Mesendoderm (in vitro differentiated cells): ENCODE measurements around the gene COL28A1.

ENCODE experiments used
- DNase-seq: peaks from one replicate; pipeline ENCODE4 v3.0.0; 2013
- H2AK5ac ChIP-seq: 2 replicates; pipeline ENCODE4 v1.6.1; 2013; ENCODE audit warnings: low read length, inconsistent platforms
- H2BK120ac ChIP-seq: 2 replicates; pipeline ENCODE4 v1.6.1; 2013; ENCODE audit warnings: low read depth, mild to moderate bottlenecking, low read length, moderate library complexity, mixed read lengths
- H2BK15ac ChIP-seq: replicated peaks from 2 replicates; pipeline ENCODE4 v1.6.1; 2013; ENCODE audit warnings: low read depth, mild to moderate bottlenecking, moderate library complexity
- H2BK5ac ChIP-seq: 2 replicates; pipeline ENCODE4 v1.6.1; 2013; ENCODE audit warnings: low read length, inconsistent platforms
- H3K18ac ChIP-seq: 2 replicates; pipeline ENCODE4 v1.6.1; 2013; ENCODE audit warnings: mild to moderate bottlenecking, low read length, mixed read lengths
- H3K23ac ChIP-seq: one replicate; pipeline ENCODE4 v1.6.1; 2013; ENCODE audit warnings: low read length
- H3K27ac ChIP-seq: 2 replicates; pipeline ENCODE4 v1.5.1; 2013; ENCODE audit warnings: low read depth, mild to moderate bottlenecking, inconsistent platforms, low read length, moderate library complexity
- H3K27me3 ChIP-seq: 2 replicates; pipeline ENCODE4 v1.6.1; 2013; ENCODE audit warnings: low read length, control low read depth, mild to moderate bottlenecking, inconsistent platforms; ENCODE audit not compliant: insufficient read depth, poor library complexity
- H3K36me3 ChIP-seq: 2 replicates; pipeline ENCODE4 v1.6.1; 2013; ENCODE audit warnings: low read length, inconsistent platforms; ENCODE audit not compliant: control insufficient read depth, insufficient read depth
- H3K4ac ChIP-seq: one replicate; pipeline ENCODE4 v1.6.1; 2013; ENCODE audit warnings: low read depth, mild to moderate bottlenecking, low read length, moderate library complexity
- H3K4me1 ChIP-seq: 2 replicates; pipeline ENCODE4 v1.6.1; 2013; ENCODE audit warnings: low read depth, low read length, inconsistent platforms; ENCODE audit not compliant: control insufficient read depth
- H3K4me2 ChIP-seq: 2 replicates; pipeline ENCODE4 v1.6.1; 2013; ENCODE audit warnings: low read length
- H3K4me3 ChIP-seq: 2 replicates; pipeline ENCODE4 v1.5.1; 2013; ENCODE audit warnings: mild to moderate bottlenecking, low read length
- H3K56ac ChIP-seq: one replicate; pipeline ENCODE4 v1.6.1; 2013; ENCODE audit warnings: low read length
- H3K79me1 ChIP-seq: 2 replicates; pipeline ENCODE4 v1.6.1; 2013; ENCODE audit warnings: low read length, inconsistent platforms
- H3K79me2 ChIP-seq: 2 replicates; pipeline ENCODE4 v1.6.1; 2013; ENCODE audit warnings: mild to moderate bottlenecking, low read length; ENCODE audit not compliant: control insufficient read depth, insufficient read depth
- H3K9ac ChIP-seq: 2 replicates; pipeline ENCODE4 v1.6.1; 2013; ENCODE audit warnings: low read length, inconsistent platforms
- H4K5ac ChIP-seq: one replicate; pipeline ENCODE4 v1.6.1; 2013; ENCODE audit warnings: low read length
- H4K8ac ChIP-seq: one replicate; pipeline ENCODE4 v1.6.1; 2013; ENCODE audit warnings: low read depth, mild to moderate bottlenecking, control low read depth, low read length, moderate library complexity
- WGBS: extraction: QIAGEN DNeasy Blood & Tissue Kit; methylation state at CpG from one replicate; pipeline ENCODE4 v1.1.7; 2013; ENCODE audit warnings: low lambda C conversion rate, missing lambda C conversion rate; ENCODE audit not compliant: insufficient coverage; ENCODE audit errors: extremely low coverage; 5-methylcytosine and 5-hydroxymethylcytosine counted together

COL28A1 gene

GRCh38 chr7:7533831-7534430 is 1.7 kb downstream of the COL28A1 start:
- Histone ChIP-seq H3K27me3 (no peaks in the 10 kb centered on the region), H3K36me3 (no peaks in the 10 kb centered on the region), H3K4ac (no peak overlapping the region), H3K9ac (no peak overlapping the region), H3K4me3 (no peak overlapping the region), H4K8ac (no peak overlapping the region), H3K56ac (no peak overlapping the region), H2BK5ac (no peak overlapping the region), H2BK15ac (no peak overlapping the region), H3K18ac (no peak overlapping the region), H4K5ac (no peak overlapping the region), H3K79me1 (no peaks in the 10 kb centered on the region), H3K79me2 (no peaks in the 10 kb centered on the region), H3K4me2 (no peak overlapping the region), H2AK5ac (no peak overlapping the region), H3K4me1 (no peaks in the 10 kb centered on the region), H2BK120ac (no peak overlapping the region), H3K23ac (no peak overlapping the region), H3K27ac (no peak overlapping the region)
- no CpG with 5 or more reads among the region's 3 CpGs for WGBS
- DNase-seq, result no peak

GRCh38 chr7:7529328-7529727 is 6.3 kb downstream of the COL28A1 start:
- Histone ChIP-seq H3K4me3 (no peak overlapping the region), H2BK120ac (no peak overlapping the region), H3K56ac (no peak overlapping the region), H4K8ac (no peak overlapping the region), H2AK5ac (no peak overlapping the region), H3K27me3 (no peaks in the 10 kb centered on the region), H3K4me1 (no peaks in the 10 kb centered on the region), H3K9ac (no peak overlapping the region), H3K79me1 (no peaks in the 10 kb centered on the region), H4K5ac (no peak overlapping the region), H2BK5ac (no peak overlapping the region), H3K27ac (no peak overlapping the region), H3K23ac (no peak overlapping the region), H3K4me2 (no peak overlapping the region), H3K4ac (no peak overlapping the region), H3K79me2 (no peaks in the 10 kb centered on the region), H3K18ac (no peak overlapping the region), H3K36me3 (no peaks in the 10 kb centered on the region), H2BK15ac (no peak overlapping the region)
- no peak for DNase-seq
- no CpG with 5 or more reads among the region's 4 CpGs for WGBS

- no peaks in the 10 kb centered on the region for H3K36me3 ChIP-seq
- no peak overlapping the region for H4K8ac ChIP-seq
- no peak overlapping the region for H3K27ac ChIP-seq
- H2BK5ac ChIP-seq, result no peak overlapping the region
- no CpG with 5 or more reads among the region's 3 CpGs for WGBS
- H2AK5ac ChIP-seq, result no peak overlapping the region
- no peak for DNase-seq
- no peaks in the 10 kb centered on the region for H3K79me1 ChIP-seq
- no peak overlapping the region for H3K4me2 ChIP-seq
- no peak overlapping the region for H3K23ac ChIP-seq
- no peak overlapping the region for H3K4me3 ChIP-seq
- H3K4me1 ChIP-seq, result no peaks in the 10 kb centered on the region
- no peak overlapping the region for H2BK120ac ChIP-seq
- no peak overlapping the region for H4K5ac ChIP-seq
- H3K4ac ChIP-seq, result no peak overlapping the region
- H2BK15ac ChIP-seq, result no peak overlapping the region
- H3K18ac ChIP-seq, result no peak overlapping the region
- no peaks in the 10 kb centered on the region for H3K27me3 ChIP-seq
- no peak overlapping the region for H3K56ac ChIP-seq
- H3K9ac ChIP-seq, result no peak overlapping the region
- no peaks in the 10 kb centered on the region for H3K79me2 ChIP-seq
These were observed 8.6 kb downstream of the COL28A1 start for GRCh38 chr7:7527047-7527446.

- H4K8ac ChIP-seq, result no peak overlapping the region
- no peaks in the 10 kb centered on the region for H3K79me1 ChIP-seq
- H3K36me3 ChIP-seq, result no peaks in the 10 kb centered on the region
- no peak overlapping the region for H2BK120ac ChIP-seq
- no peak for DNase-seq
- no CpG with 5 or more reads among the region's 2 CpGs for WGBS
- no peaks in the 10 kb centered on the region for H3K27me3 ChIP-seq
- no peak overlapping the region for H2BK15ac ChIP-seq
- H3K23ac ChIP-seq, result no peak overlapping the region
- H3K56ac ChIP-seq, result no peak overlapping the region
- H3K18ac ChIP-seq, result no peak overlapping the region
- no peaks in the 10 kb centered on the region for H3K4me1 ChIP-seq
- H3K4me3 ChIP-seq, result no peak overlapping the region
- no peaks in the 10 kb centered on the region for H3K79me2 ChIP-seq
- no peak overlapping the region for H4K5ac ChIP-seq
- H2BK5ac ChIP-seq, result no peak overlapping the region
- no peak overlapping the region for H3K4me2 ChIP-seq
- H3K4ac ChIP-seq, result no peak overlapping the region
- H3K27ac ChIP-seq, result no peak overlapping the region
- H3K9ac ChIP-seq, result no peak overlapping the region
- no peak overlapping the region for H2AK5ac ChIP-seq
These were observed 9.7 kb downstream of the COL28A1 start for GRCh38 chr7:7526006-7526405.

GRCh38 chr7:7524121-7524520 is 11.6 kb downstream of the COL28A1 start:
- no peak overlapping the region for H3K56ac ChIP-seq
- no peak overlapping the region for H3K4ac ChIP-seq
- H2BK120ac ChIP-seq, result no peak overlapping the region
- H3K9ac ChIP-seq, result no peak overlapping the region
- no peaks in the 10 kb centered on the region for H3K79me1 ChIP-seq
- no peak overlapping the region for H2BK15ac ChIP-seq
- H3K27ac ChIP-seq, result no peak overlapping the region
- WGBS, result no CpG with 5 or more reads among the region's 3 CpGs
- no peak overlapping the region for H2BK5ac ChIP-seq
- H3K27me3 ChIP-seq, result no peaks in the 10 kb centered on the region
- H2AK5ac ChIP-seq, result no peak overlapping the region
- H4K5ac ChIP-seq, result no peak overlapping the region
- H3K4me1 ChIP-seq, result no peaks in the 10 kb centered on the region
- H4K8ac ChIP-seq, result no peak overlapping the region
- H3K23ac ChIP-seq, result no peak overlapping the region
- no peaks in the 10 kb centered on the region for H3K79me2 ChIP-seq
- no peak overlapping the region for H3K4me3 ChIP-seq
- H3K4me2 ChIP-seq, result no peak overlapping the region
- H3K36me3 ChIP-seq, result no peaks in the 10 kb centered on the region
- H3K18ac ChIP-seq, result no peak overlapping the region
- no peak for DNase-seq

GRCh38 chr7:7522421-7522820 is 13.3 kb downstream of the COL28A1 start:
- H3K4ac ChIP-seq, result no peak overlapping the region
- no peak overlapping the region for H4K5ac ChIP-seq
- H2BK120ac ChIP-seq, result no peak overlapping the region
- H3K79me1 ChIP-seq, result no peaks in the 10 kb centered on the region
- DNase-seq, result no peak
- H3K23ac ChIP-seq, result no peak overlapping the region
- H3K9ac ChIP-seq, result no peak overlapping the region
- H3K79me2 ChIP-seq, result no peaks in the 10 kb centered on the region
- no peak overlapping the region for H4K8ac ChIP-seq
- WGBS, result no CpG with 5 or more reads among the region's 3 CpGs
- H3K4me2 ChIP-seq, result no peak overlapping the region
- no peak overlapping the region for H3K56ac ChIP-seq
- no peaks in the 10 kb centered on the region for H3K27me3 ChIP-seq
- no peak overlapping the region for H2AK5ac ChIP-seq
- no peak overlapping the region for H3K4me3 ChIP-seq
- H3K18ac ChIP-seq, result no peak overlapping the region
- H3K36me3 ChIP-seq, result no peaks in the 10 kb centered on the region
- no peak overlapping the region for H2BK5ac ChIP-seq
- H2BK15ac ChIP-seq, result no peak overlapping the region
- no peak overlapping the region for H3K27ac ChIP-seq
- H3K4me1 ChIP-seq, result no peaks in the 10 kb centered on the region
